K562 (cell line): ENCODE measurements around the gene MCM5. TPM values are rescaled to one million over a fixed set of nuclear protein-coding genes. Genes with fewer than 3 reads are reported as not detected.

Experiments used
- ATAC-seq: fragments of 200-7000 bp; cut with Tn5 transposase; 3 replicates; pipeline ENCODE4 v1.9.1; 2020; ENCODE audit warnings: moderate library complexity
- BruUV-seq: library from RNA; stranded (reverse); fragments of 400-500 nt; replicated peaks from 2 replicates; lab custom pipeline; 2021; lab: Mats Ljungman, UMichigan
- CTCF ChIA-PET: fragments of 300-600 bp; formaldehyde crosslinking; extraction: SDS; loops from one replicate; lab custom pipeline; 2021; ENCODE audit warnings: low intra/inter-chr PET ratio; lab: Yijun Ruan, JAX
- POLR2A ChIA-PET: fragments of 300-600, 350-650 bp; sonication (Branson Sonifier 250); formaldehyde crosslinking; extraction: SDS; loops from one replicate; lab custom pipeline; 2021; ENCODE audit warnings: antibody characterized with exemption, inconsistent platforms; lab: Yijun Ruan, JAX
- DNase-seq, 4 experiments: peaks; one replicate each; pipeline versions ENCODE4 v3.0.0 to v3.0.0-alpha.2; 2011 to 2018; ENCODE audit warnings: low spot score in 3 of 4, mixed read lengths in 3 of 4; ENCODE audit errors: extremely low read depth in 1 of 4
- FAIRE-seq: peaks from 2 replicates; lab custom pipeline; 2011; peaks lifted over from hg19 to GRCh38; lab: Jason Lieb, UNC
- H2AFZ ChIP-seq: 2 replicates; pipeline ENCODE4 v1.6.0; 2011; ENCODE audit warnings: low read depth, low read length, control low read depth, inconsistent platforms
- H3K27ac ChIP-seq: fragments of 200-600 bp; 3 replicates; pipeline ENCODE4 v1.8.0; 2011; ENCODE audit warnings: low read depth, mild to moderate bottlenecking, control low read depth, inconsistent platforms, low read length, moderate library complexity, mixed read lengths; ENCODE audit errors: extremely low read depth
- H3K27me3 ChIP-seq, 2 experiments: fragments of 300-600 bp in 1 of 2; 2 replicates in 1 of 2; 3 replicates in 1 of 2; pipeline versions ENCODE4 v1.6.0 to v1.8.0; 2011; ENCODE audit warnings: inconsistent platforms in 2 of 2, low read length in 2 of 2, mild to moderate bottlenecking in 1 of 2, mixed read lengths in 1 of 2, moderate library complexity in 1 of 2; ENCODE audit not compliant: control insufficient read depth in 2 of 2, insufficient read depth in 2 of 2
- H3K36me3 ChIP-seq: fragments of 300-600 bp; 3 replicates; pipeline ENCODE4 v1.8.0; 2011; ENCODE audit warnings: mild to moderate bottlenecking, low read length, inconsistent platforms; ENCODE audit not compliant: control insufficient read depth, insufficient read depth
- H3K4me1 ChIP-seq, 2 experiments: fragments of 200-600 bp in 1 of 2; replicated peaks in 1 of 2; 2 replicates in 1 of 2; 3 replicates in 1 of 2; pipeline versions ENCODE4 v1.5.1 to v1.8.0; 2011; ENCODE audit warnings: inconsistent platforms in 2 of 2, low read length in 2 of 2, mild to moderate bottlenecking in 1 of 2, mixed read lengths in 1 of 2, moderate library complexity in 1 of 2; ENCODE audit not compliant: control insufficient read depth in 2 of 2, insufficient read depth in 2 of 2
- H3K4me2 ChIP-seq: 2 replicates; pipeline ENCODE4 v1.6.1; 2011; ENCODE audit warnings: low read length, control low read depth, inconsistent platforms, mixed read lengths; ENCODE audit not compliant: insufficient read depth
- H3K4me3 ChIP-seq: fragments of 200-600 bp; sonication (generic), shearing (Covaris generic); 2 replicates; pipeline ENCODE4 v1.5.1; 2016; ENCODE audit warnings: control low read depth, inconsistent platforms
- H3K79me2 ChIP-seq: fragments of 200-600 bp; 3 replicates; pipeline ENCODE4 v1.8.0; 2011; ENCODE audit warnings: low read length, inconsistent platforms; ENCODE audit not compliant: control insufficient read depth, insufficient read depth
- H3K9ac ChIP-seq, 2 experiments: 2 replicates each; pipeline versions ENCODE4 v1.6.0 to v1.6.1; 2011; ENCODE audit warnings: low read depth in 2 of 2, low read length in 2 of 2, control low read depth in 1 of 2, inconsistent platforms in 1 of 2, mild to moderate bottlenecking in 1 of 2, mixed read lengths in 1 of 2; ENCODE audit not compliant: insufficient read depth in 1 of 2
- H3K9me1 ChIP-seq: one replicate; pipeline ENCODE4 v1.6.0; 2011; ENCODE audit warnings: inconsistent platforms, mild to moderate bottlenecking, low read length, moderate library complexity; ENCODE audit not compliant: control insufficient read depth, insufficient read depth
- H3K9me3 ChIP-seq: replicated peaks from 2 replicates; pipeline ENCODE4 v1.5.1; 2011; ENCODE audit warnings: low read depth, low read length, inconsistent platforms; ENCODE audit not compliant: control insufficient read depth, insufficient read depth
- H4K20me1 ChIP-seq: replicated peaks from 2 replicates; pipeline ENCODE4 v1.6.1; 2011; ENCODE audit warnings: low read length, inconsistent platforms, mixed read lengths; ENCODE audit not compliant: control insufficient read depth, insufficient read depth
- BACH1 ChIP-seq: fragments of 200-800 bp; sonication (Bioruptor generic); IDR thresholded peaks from 2 replicates; pipeline ENCODE4 v1.6.1; 2016; ENCODE audit warnings: missing genetic modification characterization, missing compliant biosample characterization
- BCOR ChIP-seq: fragments of 450-650 bp; IDR thresholded peaks from 2 replicates; pipeline ENCODE4 v1.6.1; 2016
- ETS2 ChIP-seq: IDR thresholded peaks from 2 replicates; pipeline ENCODE4 v1.6.1; 2016; ENCODE audit warnings: borderline replicate concordance, missing genetic modification characterization, mild to moderate bottlenecking, moderate library complexity, missing compliant biosample characterization; ENCODE audit not compliant: poor library complexity, severe bottlenecking
- HDAC1 ChIP-seq, 2 experiments: fragments of 450-650 bp; IDR thresholded peaks; 2 replicates each; pipeline ENCODE4 v1.6.1; 2016 to 2017; ENCODE audit warnings: inconsistent platforms in 1 of 2, mild to moderate bottlenecking in 1 of 2, moderate library complexity in 1 of 2
- HDAC2 ChIP-seq: fragments of 450-650 bp; IDR thresholded peaks from 2 replicates; pipeline ENCODE4 v1.6.1; 2016; ENCODE audit warnings: mild to moderate bottlenecking
- KDM1A ChIP-seq, 2 experiments: fragments of 450-650 bp; IDR thresholded peaks; 2 replicates each; pipeline ENCODE4 v1.6.1; 2016; ENCODE audit warnings: mild to moderate bottlenecking in 2 of 2
- MAFF ChIP-seq: IDR thresholded peaks from 2 replicates; pipeline ENCODE4 v1.6.1; 2012; ENCODE audit warnings: low read length, improper control_type of control experiment
- NFYB ChIP-seq: IDR thresholded peaks from 2 replicates; pipeline ENCODE4 v1.6.1; 2011; ENCODE audit warnings: mild to moderate bottlenecking, moderate library complexity; ENCODE audit not compliant: insufficient read length; ENCODE audit errors: extremely low read depth
- SPI1 ChIP-seq: IDR thresholded peaks from 2 replicates; pipeline ENCODE4 v1.6.1; 2011; ENCODE audit warnings: low read depth, low read length, control low read depth, borderline replicate concordance
- STAT6 ChIP-seq: sonication (generic); formaldehyde crosslinking; IDR thresholded peaks from 2 replicates; pipeline ENCODE4 v1.8.1; 2023; ENCODE audit warnings: mild to moderate bottlenecking, missing genetic modification reagents
- SUPT5H ChIP-seq: fragments of 450-650 bp; IDR thresholded peaks from 2 replicates; pipeline ENCODE4 v1.6.1; 2016
- USF2 ChIP-seq: sonication (generic); formaldehyde crosslinking; IDR thresholded peaks from 2 replicates; pipeline ENCODE4 v1.5.0; 2020; ENCODE audit warnings: missing genetic modification reagents
- ZFX ChIP-seq: sonication (generic); formaldehyde crosslinking; IDR thresholded peaks from 2 replicates; pipeline ENCODE4 v1.8.0; 2022; ENCODE audit warnings: mild to moderate bottlenecking, missing genetic modification reagents, moderate library complexity
- ZNF121 ChIP-seq: sonication (generic); formaldehyde crosslinking; conservative IDR thresholded peaks from 2 replicates; pipeline ENCODE4 v1.8.0; 2022; ENCODE audit warnings: missing genetic modification reagents
- ZNF41 ChIP-seq: fragments of 250-450 bp; sonication (Bioruptor Pico); conservative IDR thresholded peaks from 2 replicates; pipeline ENCODE4 v1.4.0; 2020; ENCODE audit warnings: mild to moderate bottlenecking
- ZNF79 ChIP-seq: fragments of 250-450 bp; sonication (Bioruptor Pico); IDR thresholded peaks from 2 replicates; pipeline ENCODE4 v1.4.0; 2020; ENCODE audit warnings: low read depth, mild to moderate bottlenecking, moderate library complexity
- ZZZ3 ChIP-seq: fragments of 450-650 bp; IDR thresholded peaks from 2 replicates; pipeline ENCODE4 v1.6.1; 2016; ENCODE audit warnings: antibody characterized with exemption, mild to moderate bottlenecking, moderate library complexity
- WGBS: fragments of 100-300 bp; shearing (Covaris generic); methylation state at CpG from one replicate; pipeline ENCODE4 v1.1.6; 2016; ENCODE audit warnings: low coverage, mixed read lengths; ENCODE audit not compliant: insufficient coverage; ENCODE audit errors: missing lambda C conversion rate; 5-methylcytosine and 5-hydroxymethylcytosine counted together
- in situ Hi-C: fragments of 300-500 bp; cut with MboI; formaldehyde crosslinking; loops from 4 replicates; pipeline ENCODE4 v1.15.0; 2018; ENCODE audit warnings: inconsistent platforms, mixed read lengths
- intact Hi-C: fragments of 100-400 bp; cut with micrococcal nuclease; formaldehyde crosslinking; loops from 2 replicates; pipeline ENCODE4 v1.14.2; 2022
- polyA plus RNA-seq, 8 experiments: library from polyadenylated mRNA; depleted of rRNA in 4 of 8; stranded (reverse) in 5 of 8; unstranded in 3 of 8; fragments of >200 nt; fragmentation: Nextera tagmentation in 2 of 8; fragmentation: Illumina TruSeq in 1 of 8; extraction: Ambion mirVana in 2 of 8; extraction: Trizol in 1 of 8; gene quantifications; 2 replicates each; pipeline versions ENCODE4 v1.2.1 to v1.2.3, GENCODE V29; 2011 to 2014; ENCODE audit warnings: inconsistent platforms in 1 of 8, missing spikeins in 1 of 8
- total RNA-seq, 7 experiments: library from RNA; depleted of rRNA in 6 of 7; stranded (reverse); fragments of >200 nt in 6 of 7; fragmentation: Illumina TruSeq in 2 of 7; extraction: Trizol in 2 of 7; gene quantifications; 2 replicates each; pipeline versions ENCODE4 v1.2.1 to v1.2.3, GENCODE V29; 2011 to 2021; ENCODE audit warnings: low replicate concordance in 1 of 7
- TF ChIP-seq, protein P1 (sequence below): sonication (generic); formaldehyde crosslinking; IDR thresholded peaks from 2 replicates; pipeline ENCODE4 v1.8.1; 2022; ENCODE audit warnings: missing genetic modification reagents

Gene MCM5
- total and polyA plus RNA-seq, 9 of the 15 experiments (the other 6 are each of a cell fraction or from before 2014, with no cell fraction given) = 5.6 to 180 (median 66.1) TPM

DNA sequence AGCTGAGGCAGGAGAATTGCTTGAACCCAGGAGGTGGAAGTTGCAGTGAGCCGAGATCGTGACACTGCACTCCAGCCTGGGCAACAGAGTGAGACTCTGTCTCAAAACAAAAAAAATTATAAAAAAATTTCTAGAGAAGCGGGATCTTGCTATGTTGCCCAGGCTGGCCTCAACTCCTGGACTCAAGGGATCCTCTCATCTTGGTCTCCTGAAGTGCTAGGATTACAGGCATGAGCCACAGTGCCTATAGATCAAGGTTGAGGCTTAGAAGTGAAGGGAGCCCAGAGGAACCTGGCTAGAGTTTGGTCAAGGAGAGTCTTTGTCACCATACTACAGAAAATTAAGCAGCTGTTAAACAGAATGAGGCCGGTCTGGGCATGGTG lies 1.4 kb upstream of the MCM5 start:
- H3K4me1 ChIP-seq = peaks cover 18 to 30% of the 10 kb centered on the region in 2 experiments; a peak in 4 of 5 replicates
- TF ChIP-seq ZFX (CRISPR knock-in tag) = no peak
- peak; percentile 90 for TF ChIP-seq ZNF121 (CRISPR knock-in tag)
- TF ChIP-seq BCOR = peak; percentile 44; the same call in 1 of the 2 replicates
- no peak for TF ChIP-seq BACH1 (tag)
- TF ChIP-seq ETS2 (tag) = no peak
- TF ChIP-seq USF2 = no peak
- no peak for TF ChIP-seq SUPT5H
- no peak for TF ChIP-seq ZNF41 (CRISPR knock-in tag)
- TF ChIP-seq HDAC1 (IDR thresholded peaks at IDR 0.05) = no peak
- no peak for TF ChIP-seq MAFF
- no peak for TF ChIP-seq ZNF79 (CRISPR knock-in tag)
- no peak for TF ChIP-seq ZZZ3
- no peak for TF ChIP-seq STAT6
- no peak for TF ChIP-seq SPI1
- TF ChIP-seq, protein P1, sequence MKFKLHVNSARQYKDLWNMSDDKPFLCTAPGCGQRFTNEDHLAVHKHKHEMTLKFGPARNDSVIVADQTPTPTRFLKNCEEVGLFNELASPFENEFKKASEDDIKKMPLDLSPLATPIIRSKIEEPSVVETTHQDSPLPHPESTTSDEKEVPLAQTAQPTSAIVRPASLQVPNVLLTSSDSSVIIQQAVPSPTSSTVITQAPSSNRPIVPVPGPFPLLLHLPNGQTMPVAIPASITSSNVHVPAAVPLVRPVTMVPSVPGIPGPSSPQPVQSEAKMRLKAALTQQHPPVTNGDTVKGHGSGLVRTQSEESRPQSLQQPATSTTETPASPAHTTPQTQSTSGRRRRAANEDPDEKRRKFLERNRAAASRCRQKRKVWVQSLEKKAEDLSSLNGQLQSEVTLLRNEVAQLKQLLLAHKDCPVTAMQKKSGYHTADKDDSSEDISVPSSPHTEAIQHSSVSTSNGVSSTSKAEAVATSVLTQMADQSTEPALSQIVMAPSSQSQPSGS (CRISPR knock-in tag) = no peak
- TF ChIP-seq HDAC2 = no peak
- TF ChIP-seq KDM1A (IDR thresholded peaks at IDR 0.05) = peak in 1 of 2 experiments; percentile 31; a peak in 1 of 4 replicates
- no peak for TF ChIP-seq NFYB

More for the DNA sequence above, 1.4 kb upstream of the MCM5 start:
- POLR2A ChIA-PET = interaction anchor here (0.6 to 1.6 kb wide), 7 partner anchors 8 to 619 kb away, joined by 3 to 14 read pairs (median 4); no protein-coding TSS in a partner anchor
- Histone ChIP-seq H3K4me2 (peak overlapping the region; percentile 81), H3K4me3 (0 out of 2 replicates have a peak overlapping the region, but pooled peaks have one; percentile 92), H3K36me3 (peaks cover 26% of the 10 kb centered on the region), H4K20me1 (no peaks in the 10 kb centered on the region), H3K9ac (peak overlapping the region; percentile 95 to 99), H3K79me2 (peaks cover 38% of the 10 kb centered on the region), H3K9me3 (no peaks in the 10 kb centered on the region), H2AFZ (peak overlapping the region; percentile 83), H3K9me1 (no peaks in the 10 kb centered on the region), H3K27me3 (no peaks in the 10 kb centered on the region), H3K27ac (peak overlapping the region; percentile 97)
- DNase-seq (no peak), ATAC-seq (no peak), FAIRE-seq (no peak)
- WGBS = 93% methylated on average over 4 of the region's 4 CpGs
- in situ Hi-C loops = no loop called here
- BruUV-seq = no TSS peak
- CTCF ChIA-PET = no interaction called here
- intact Hi-C loops = no loop called here
